ENCODE data around the gene TMEM52B.
"Not testable (repeated sequence)": the region's sequence is repeated elsewhere in the genome, so short reads cannot be mapped to it uniquely, and the experiment has no call there.

Gene TMEM52B

GRCh38 chr12:10211940-10212738, 33.3 kb downstream of the TMEM52B start:
- peak; percentile 96 for DNase-seq (ENCODE audit: low spot score)

DNA sequence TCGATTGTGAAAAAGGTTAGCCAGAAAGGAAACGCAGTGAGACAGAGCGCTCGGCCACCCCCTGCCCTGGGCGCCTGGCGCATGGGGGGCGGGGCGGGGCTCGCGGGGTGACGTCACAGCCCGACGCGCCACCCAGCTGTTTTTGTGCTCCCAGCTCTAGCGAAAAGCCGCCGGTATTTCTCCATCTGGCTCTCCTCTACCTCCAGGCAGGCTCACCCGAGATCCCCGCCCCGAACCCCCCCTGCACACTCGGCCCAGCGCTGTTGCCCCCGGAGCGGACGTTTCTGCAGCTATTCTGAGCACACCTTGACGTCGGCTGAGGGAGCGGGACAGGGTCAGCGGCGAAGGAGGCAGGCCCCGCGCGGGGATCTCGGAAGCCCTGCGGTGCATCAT, 33.9 kb downstream of the TMEM52B start, which contains the start of gene GABARAPL1:
TSS of gene GABARAPL1 (plus strand) at position 139 of the 393 bp plus-strand sequence. CDS start at position 392, 253 bp downstream.
- peak; percentile 74 for DNase-seq (ENCODE audit: low spot score)

- peak; percentile 54 for DNase-seq (ENCODE audit: low spot score)
Measured at GRCh38 chr12:10213168-10214135, 34.6 kb downstream of the TMEM52B start.

GRCh38 chr12:10214136-10214894, 35.5 kb downstream of the TMEM52B start:
- peak; percentile 32 for DNase-seq (ENCODE audit: low spot score)

DNA sequence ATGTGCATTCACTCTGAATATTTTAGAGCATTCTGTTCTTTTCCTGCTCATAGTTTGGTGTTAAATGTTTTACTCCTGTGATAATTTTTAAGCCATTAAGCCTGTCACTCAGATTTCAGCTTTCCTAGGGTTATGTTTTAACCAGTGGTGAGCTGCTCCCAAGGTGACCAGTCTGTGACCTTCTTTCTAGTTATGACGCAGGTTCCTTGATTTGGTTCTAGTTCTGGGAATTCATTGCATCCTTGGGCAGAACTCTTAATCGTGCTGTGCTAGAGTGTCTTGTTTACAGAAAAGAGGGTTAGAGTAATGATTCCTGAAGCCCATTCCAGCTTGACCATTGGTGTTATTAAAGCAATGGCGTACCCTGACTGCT, 36.0 kb downstream of the TMEM52B start:
- no peak for DNase-seq (ENCODE audit: low spot score)

GRCh38 chr12:10215436-10215835, 36.6 kb downstream of the TMEM52B start:
- DNase-seq (ENCODE audit: low spot score): no peak

DNA sequence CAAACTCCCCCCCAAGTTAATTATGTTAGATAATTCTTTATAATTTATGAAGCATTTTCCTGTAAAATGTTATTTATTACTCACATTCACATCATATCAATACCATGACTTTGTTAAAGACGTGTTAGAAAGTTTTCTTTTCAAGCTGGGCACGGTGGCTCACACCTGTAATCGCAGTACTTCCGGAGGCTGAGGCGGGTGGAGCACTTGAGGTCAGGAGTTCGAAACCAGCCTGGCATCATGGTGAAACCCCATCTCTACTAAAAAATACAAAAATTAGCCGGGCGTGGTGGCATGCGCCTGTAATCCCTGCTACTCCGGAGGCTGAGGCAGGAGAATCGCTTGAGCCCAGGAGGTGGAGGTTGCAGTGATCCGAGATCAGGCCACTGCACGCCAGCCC, 37.1 kb downstream of the TMEM52B start:
- DNase-seq (ENCODE audit: low spot score): not testable (repeated sequence)

- DNase-seq (ENCODE audit: low spot score): no peak
Measured at GRCh38 chr12:10218021-10218420, 39.2 kb downstream of the TMEM52B start.

DNA sequence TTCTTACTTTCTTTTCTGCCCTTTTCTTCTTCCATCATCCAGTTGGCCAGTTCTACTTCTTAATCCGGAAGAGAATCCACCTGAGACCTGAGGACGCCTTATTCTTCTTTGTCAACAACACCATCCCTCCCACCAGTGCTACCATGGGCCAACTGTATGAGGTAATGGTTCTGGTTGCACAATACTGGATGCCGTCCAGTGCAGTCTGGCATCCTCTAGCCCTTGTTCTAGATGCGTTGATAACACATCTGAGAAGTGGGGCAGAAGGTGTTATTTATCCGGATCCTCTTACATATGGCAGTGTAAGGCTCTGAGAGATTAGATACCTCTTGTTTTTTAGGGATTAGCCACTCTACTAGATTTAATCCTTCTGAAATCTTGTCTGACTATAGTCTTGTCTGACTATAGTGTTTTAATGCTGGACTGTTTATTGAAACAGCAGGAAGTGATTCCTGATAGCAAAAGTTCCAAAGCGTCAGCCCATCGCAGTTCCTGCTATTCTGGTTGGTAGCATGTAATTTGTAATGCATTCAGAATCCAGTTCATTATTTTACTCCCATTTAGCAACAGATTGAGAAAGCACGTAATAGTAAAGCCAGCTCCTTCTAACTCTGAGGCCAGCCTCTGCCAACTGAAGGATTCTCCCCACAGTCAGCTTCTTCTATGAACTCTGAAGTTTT, 41.7 kb downstream of the TMEM52B start:
- no peak for DNase-seq (ENCODE audit: low spot score)

DNA sequence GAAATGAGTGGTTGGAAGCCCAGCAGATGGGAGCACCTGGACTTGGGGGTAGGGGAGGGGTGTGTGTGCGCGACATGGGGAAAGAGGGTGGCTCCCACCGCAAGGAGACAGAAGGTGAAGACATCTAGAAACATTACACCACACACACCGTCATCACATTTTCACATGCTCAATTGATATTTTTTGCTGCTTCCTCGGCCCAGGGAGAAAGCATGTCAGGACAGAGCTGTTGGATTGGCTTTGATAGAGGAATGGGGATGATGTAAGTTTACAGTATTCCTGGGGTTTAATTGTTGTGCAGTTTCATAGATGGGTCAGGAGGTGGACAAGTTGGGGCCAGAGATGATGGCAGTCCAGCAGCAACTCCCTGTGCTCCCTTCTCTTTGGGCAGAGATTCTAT, 43.0 kb downstream of the TMEM52B start:
- no peak for DNase-seq (ENCODE audit: low spot score)

DNA sequence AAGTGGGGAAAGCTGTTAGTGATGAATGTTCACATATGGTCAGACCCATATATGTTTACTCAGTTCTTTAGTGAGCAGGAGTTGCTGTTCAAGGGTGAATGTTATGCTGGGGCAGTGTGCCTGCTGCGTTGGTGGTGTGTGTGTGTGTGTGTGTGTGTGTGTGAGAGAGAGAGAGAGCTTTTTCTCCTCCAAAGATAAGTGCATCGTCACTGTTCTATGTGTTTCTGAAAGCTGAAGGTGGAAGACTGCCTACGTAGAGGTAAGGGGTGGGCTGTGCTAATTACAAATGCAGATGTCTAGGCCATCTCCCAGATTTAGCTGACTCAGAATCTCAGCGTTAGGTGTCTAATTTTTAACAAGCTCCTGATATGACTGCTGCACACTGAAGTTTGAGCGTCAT, 44.4 kb downstream of the TMEM52B start:
- DNase-seq (ENCODE audit: low spot score): no peak

GRCh38 chr12:10225426-10225825, 46.6 kb downstream of the TMEM52B start:
- DNase-seq (ENCODE audit: low spot score): not testable (repeated sequence)

DNA sequence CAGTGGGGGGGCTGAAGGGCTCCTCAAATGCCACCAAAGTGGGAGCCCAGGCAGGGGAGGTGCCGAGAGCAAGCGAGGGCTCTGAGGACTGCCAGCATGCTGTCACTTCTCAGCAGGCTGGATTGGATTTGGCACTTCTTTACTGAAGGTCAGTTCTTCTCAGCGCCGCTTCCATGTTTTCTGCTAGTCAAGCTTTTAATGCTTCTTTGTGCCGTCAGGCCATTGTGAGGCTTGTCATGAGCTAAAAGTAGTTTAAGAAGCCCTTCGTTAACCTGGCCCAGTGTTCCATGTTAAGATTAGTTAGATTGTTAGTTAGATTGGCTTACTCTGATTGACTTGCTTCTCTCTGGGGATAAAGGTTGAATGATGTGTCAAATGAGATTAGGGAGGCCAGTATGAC, 47.3 kb downstream of the TMEM52B start:
- no peak for DNase-seq (ENCODE audit: low spot score)

- no peak for DNase-seq (ENCODE audit: low spot score)
Measured at GRCh38 chr12:10226731-10227130, 47.9 kb downstream of the TMEM52B start.

- DNase-seq (ENCODE audit: low spot score): no peak
Measured at GRCh38 chr12:10227648-10228047, 48.8 kb downstream of the TMEM52B start.

GRCh38 chr12:10234562-10234961, 55.7 kb downstream of the TMEM52B start:
- DNase-seq (ENCODE audit: low spot score): no peak

- DNase-seq (ENCODE audit: low spot score): peak; percentile 48
Measured at GRCh38 chr12:10235761-10236631, 57.2 kb downstream of the TMEM52B start.

GRCh38 chr12:10236720-10237119, 57.9 kb downstream of the TMEM52B start:
- no peak for DNase-seq (ENCODE audit: low spot score)

DNA sequence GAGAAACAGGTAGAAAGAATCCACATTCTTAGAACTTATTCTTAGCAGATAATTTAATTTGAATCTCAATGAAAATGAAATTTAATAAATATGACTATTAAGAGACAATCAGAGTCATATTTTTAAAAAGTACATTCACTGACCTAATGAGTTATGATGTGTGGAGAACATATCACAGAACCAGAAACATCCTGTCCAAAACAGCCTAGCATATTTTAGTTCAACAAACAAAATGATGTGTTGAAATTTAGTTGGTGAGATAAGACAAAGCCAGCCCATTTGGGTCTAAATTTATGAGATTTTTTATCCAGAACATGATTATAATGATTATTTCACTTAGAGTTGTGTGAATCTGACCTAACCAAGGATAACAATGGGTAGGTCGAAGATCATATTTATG, 59.7 kb downstream of the TMEM52B start:
- DNase-seq (ENCODE audit: low spot score): no peak

DNA sequence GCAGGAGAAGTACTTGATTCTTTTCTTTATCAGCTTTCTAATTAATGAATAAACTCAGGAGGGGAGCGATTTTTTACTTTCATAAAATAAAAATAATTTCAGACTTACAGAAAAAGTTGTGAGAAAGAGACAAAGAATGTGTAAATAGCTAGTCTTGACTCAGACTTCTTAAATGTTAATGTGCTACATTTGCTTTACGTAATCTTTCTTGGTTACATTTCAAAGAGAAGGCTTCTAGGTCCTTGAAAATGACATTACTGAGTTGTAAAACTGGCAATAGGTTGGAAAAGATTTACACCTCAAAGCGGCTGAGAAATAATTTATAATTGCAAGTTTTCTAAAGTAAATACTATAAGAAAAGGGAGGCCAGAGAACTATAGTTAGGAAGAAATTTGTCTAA, 62.5 kb downstream of the TMEM52B start:
- no peak for DNase-seq (ENCODE audit: low spot score)

Measured in COLO829 (cell line).